BLaER1 (cell line): ENCODE results near the gene RASGEF1B.

Source experiments
- H3K27ac ChIP-seq: shearing (Covaris generic); formaldehyde crosslinking; 2 replicates; pipeline ENCODE4 v1.8.1; 2022
- H3K27me3 ChIP-seq: shearing (Covaris generic); formaldehyde crosslinking; 2 replicates; pipeline ENCODE4 v1.8.1; 2022
- H3K36me3 ChIP-seq: shearing (Covaris generic); formaldehyde crosslinking; 2 replicates; pipeline ENCODE4 v1.8.1; 2022
- H3K4me1 ChIP-seq: shearing (Covaris generic); formaldehyde crosslinking; 2 replicates; pipeline ENCODE4 v1.8.1; 2022
- H3K4me2 ChIP-seq: shearing (Covaris generic); formaldehyde crosslinking; 2 replicates; pipeline ENCODE4 v1.8.1; 2022
- H3K4me3 ChIP-seq: shearing (Covaris generic); formaldehyde crosslinking; 2 replicates; pipeline ENCODE4 v1.8.1; 2022
- H3K9ac ChIP-seq: shearing (Covaris generic); formaldehyde crosslinking; 2 replicates; pipeline ENCODE4 v1.8.1; 2022
- H3K9me3 ChIP-seq: shearing (Covaris generic); formaldehyde crosslinking; 2 replicates; pipeline ENCODE4 v1.8.1; 2022
- H4K20me1 ChIP-seq: shearing (Covaris generic); formaldehyde crosslinking; 2 replicates; pipeline ENCODE4 v1.8.1; 2022
- Cebpa-rat ChIP-seq: shearing (Covaris generic); IDR thresholded peaks from 2 replicates; pipeline ENCODE4 v1.8.1; 2022

RASGEF1B gene

GRCh38 chr4:81468678-81469077 is 3.0 kb downstream of the RASGEF1B start:
- Histone ChIP-seq H3K9me3 (0 out of 2 replicates have a peak, but pooled peaks cover under 1% of the 10 kb centered on the region), H3K4me3 (no peak overlapping the region), H3K9ac (no peak overlapping the region), H3K4me2 (no peak overlapping the region), H3K36me3 (no peaks in the 10 kb centered on the region), H3K27ac (no peak overlapping the region), H3K4me1 (peaks cover 35% of the 10 kb centered on the region), H3K27me3 (no peaks in the 10 kb centered on the region), H4K20me1 (no peaks in the 10 kb centered on the region; the same call in 1 of the 2 replicates)
- TF ChIP-seq Cebpa-rat = no peak

GRCh38 chr4:81467672-81467964 is 4.1 kb downstream of the RASGEF1B start:
- peaks cover 24% of the 10 kb centered on the region for H3K4me1 ChIP-seq
- no peaks in the 10 kb centered on the region for H3K9me3 ChIP-seq
- no peak overlapping the region for H3K27ac ChIP-seq
- no peak overlapping the region for H3K9ac ChIP-seq
- H3K4me3 ChIP-seq = no peak overlapping the region
- no peak overlapping the region for H3K4me2 ChIP-seq
- no peak for TF ChIP-seq Cebpa-rat
- H3K27me3 ChIP-seq = no peaks in the 10 kb centered on the region
- no peaks in the 10 kb centered on the region; the same call in 1 of the 2 replicates for H4K20me1 ChIP-seq
- no peaks in the 10 kb centered on the region for H3K36me3 ChIP-seq

- no peaks in the 10 kb centered on the region for H3K27me3 ChIP-seq
- peaks cover 19% of the 10 kb centered on the region for H3K4me1 ChIP-seq
- H3K9ac ChIP-seq = no peak overlapping the region
- H3K9me3 ChIP-seq = no peaks in the 10 kb centered on the region
- no peak overlapping the region for H3K4me2 ChIP-seq
- no peaks in the 10 kb centered on the region for H3K36me3 ChIP-seq
- H3K4me3 ChIP-seq = no peak overlapping the region
- H3K27ac ChIP-seq = no peak overlapping the region
- H4K20me1 ChIP-seq = no peaks in the 10 kb centered on the region; the same call in 1 of the 2 replicates
- no peak for TF ChIP-seq Cebpa-rat
Observed at GRCh38 chr4:81466841-81467671, 4.7 kb downstream of the RASGEF1B start.

GRCh38 chr4:81465406-81466340 is 6.0 kb downstream of the RASGEF1B start:
- Histone ChIP-seq H3K36me3 (no peaks in the 10 kb centered on the region), H3K9me3 (no peaks in the 10 kb centered on the region), H3K9ac (no peak overlapping the region), H3K4me1 (peaks cover 12% of the 10 kb centered on the region), H3K4me3 (no peak overlapping the region), H3K27ac (no peak overlapping the region), H3K4me2 (no peak overlapping the region), H4K20me1 (no peaks in the 10 kb centered on the region; the same call in 1 of the 2 replicates), H3K27me3 (no peaks in the 10 kb centered on the region)
- TF ChIP-seq Cebpa-rat = no peak

GRCh38 chr4:81460834-81461233 is 10.9 kb downstream of the RASGEF1B start:
- Histone ChIP-seq H3K9me3 (no peaks in the 10 kb centered on the region), H3K36me3 (no peaks in the 10 kb centered on the region)

GRCh38 chr4:81460191-81460701 is 11.5 kb downstream of the RASGEF1B start:
- Histone ChIP-seq H3K27me3 (no peaks in the 10 kb centered on the region), H3K9ac (no peak overlapping the region), H4K20me1 (no peaks in the 10 kb centered on the region; the same call in 1 of the 2 replicates), H3K4me1 (no peaks in the 10 kb centered on the region), H3K4me2 (no peak overlapping the region), H3K4me3 (no peak overlapping the region), H3K9me3 (no peaks in the 10 kb centered on the region), H3K36me3 (peaks cover 3% of the 10 kb centered on the region; the same call in 1 of the 2 replicates), H3K27ac (no peak overlapping the region)
- no peak for TF ChIP-seq Cebpa-rat

More at GRCh38 chr4:81460834-81461233, 10.9 kb downstream of the RASGEF1B start:
- no peaks in the 10 kb centered on the region; the same call in 1 of the 2 replicates for H4K20me1 ChIP-seq
- H3K4me3 ChIP-seq = no peak overlapping the region
- no peaks in the 10 kb centered on the region for H3K4me1 ChIP-seq
- H3K4me2 ChIP-seq = no peak overlapping the region
- H3K27me3 ChIP-seq = no peaks in the 10 kb centered on the region
- no peak for TF ChIP-seq Cebpa-rat
- H3K27ac ChIP-seq = no peak overlapping the region
- H3K9ac ChIP-seq = no peak overlapping the region

- Histone ChIP-seq H3K36me3 (peaks cover 5% of the 10 kb centered on the region; the same call in 1 of the 2 replicates), H3K27me3 (no peaks in the 10 kb centered on the region), H4K20me1 (no peaks in the 10 kb centered on the region), H3K9me3 (no peaks in the 10 kb centered on the region), H3K4me1 (no peaks in the 10 kb centered on the region), H3K4me2 (no peak overlapping the region), H3K27ac (no peak overlapping the region), H3K9ac (no peak overlapping the region), H3K4me3 (no peak overlapping the region)
- TF ChIP-seq Cebpa-rat = no peak
Observed at GRCh38 chr4:81459228-81459627, 12.5 kb downstream of the RASGEF1B start.

- Histone ChIP-seq H3K36me3 (peaks cover 5% of the 10 kb centered on the region; the same call in 1 of the 2 replicates), H3K9me3 (no peaks in the 10 kb centered on the region), H3K4me2 (no peak overlapping the region), H4K20me1 (no peaks in the 10 kb centered on the region), H3K9ac (no peak overlapping the region), H3K4me1 (no peaks in the 10 kb centered on the region), H3K27ac (no peak overlapping the region), H3K27me3 (no peaks in the 10 kb centered on the region), H3K4me3 (no peak overlapping the region)
- no peak for TF ChIP-seq Cebpa-rat
Observed at GRCh38 chr4:81457921-81458520, 13.7 kb downstream of the RASGEF1B start.

- Histone ChIP-seq H3K9ac (no peak overlapping the region), H3K27ac (no peak overlapping the region), H3K27me3 (no peaks in the 10 kb centered on the region), H4K20me1 (no peaks in the 10 kb centered on the region), H3K36me3 (peaks cover 5% of the 10 kb centered on the region; the same call in 1 of the 2 replicates), H3K4me2 (no peak overlapping the region), H3K4me1 (no peaks in the 10 kb centered on the region), H3K9me3 (no peaks in the 10 kb centered on the region), H3K4me3 (no peak overlapping the region)
- no peak for TF ChIP-seq Cebpa-rat
Observed at GRCh38 chr4:81457345-81457744, 14.4 kb downstream of the RASGEF1B start.
